Stomach (tissue), 4 donors: ENCODE data around the gene GAPT.

Experiments
- CTCF ChIP-seq, 7 experiments: fragments of 450-650 bp in 4 of 7; fragments of 200-600 bp in 3 of 7; sonication (generic) in 3 of 7; IDR thresholded peaks; one replicate each; pipeline ENCODE4 v1.5.1; 2016 to 2019; ENCODE audit warnings: antibody characterized with exemption in 7 of 7, control low read depth in 2 of 7, mild to moderate bottlenecking in 1 of 7
- EP300 ChIP-seq: sonication (generic); formaldehyde crosslinking; IDR thresholded peaks from one replicate; pipeline ENCODE4 v1.6.1; 2017; ENCODE audit warnings: antibody characterized with exemption
- POLR2A ChIP-seq, 4 donors: fragments of 450-650 bp; IDR thresholded peaks; one replicate each; pipeline ENCODE4 v1.6.1; 2016; ENCODE audit warnings: antibody characterized with exemption in 4 of 4, control low read depth in 2 of 4, mild to moderate bottlenecking in 1 of 4, moderate library complexity in 1 of 4

- TF ChIP-seq POLR2A (IDR thresholded peaks at IDR 0.05) (no peak), CTCF (IDR thresholded peaks at IDR 0.05) (no peak), EP300 (no peak)
Observed at GRCh38 chr5:58490402-58491050, 709 bp upstream of the GAPT start.
